Measurements from ENCODE around the gene MORC3.
"Not testable (repeated sequence)": the region's sequence is repeated elsewhere in the genome, so short reads cannot be mapped to it uniquely, and the experiment has no call there.

Gene MORC3

DNA sequence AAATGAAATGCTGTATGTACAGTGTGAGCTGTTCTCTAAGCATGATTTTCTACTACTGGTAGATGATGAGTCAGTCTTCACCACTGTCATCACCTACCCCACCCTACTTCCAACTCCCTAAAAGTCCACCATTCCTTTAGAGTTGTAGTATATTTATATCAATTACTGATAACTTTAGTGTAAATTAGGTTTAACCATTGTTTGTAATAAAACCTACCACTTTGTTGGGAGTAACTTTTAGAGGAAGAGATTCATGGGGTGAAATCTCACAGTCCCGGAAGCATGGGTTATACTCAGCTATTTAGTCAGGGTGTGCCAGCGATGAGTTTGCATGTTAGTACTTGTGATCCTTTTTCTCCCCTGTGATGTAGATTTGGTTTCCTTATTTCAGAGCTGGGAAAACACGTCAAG, 17.1 kb downstream of the MORC3 start:
- TF ChIP-seq, protein P1, sequence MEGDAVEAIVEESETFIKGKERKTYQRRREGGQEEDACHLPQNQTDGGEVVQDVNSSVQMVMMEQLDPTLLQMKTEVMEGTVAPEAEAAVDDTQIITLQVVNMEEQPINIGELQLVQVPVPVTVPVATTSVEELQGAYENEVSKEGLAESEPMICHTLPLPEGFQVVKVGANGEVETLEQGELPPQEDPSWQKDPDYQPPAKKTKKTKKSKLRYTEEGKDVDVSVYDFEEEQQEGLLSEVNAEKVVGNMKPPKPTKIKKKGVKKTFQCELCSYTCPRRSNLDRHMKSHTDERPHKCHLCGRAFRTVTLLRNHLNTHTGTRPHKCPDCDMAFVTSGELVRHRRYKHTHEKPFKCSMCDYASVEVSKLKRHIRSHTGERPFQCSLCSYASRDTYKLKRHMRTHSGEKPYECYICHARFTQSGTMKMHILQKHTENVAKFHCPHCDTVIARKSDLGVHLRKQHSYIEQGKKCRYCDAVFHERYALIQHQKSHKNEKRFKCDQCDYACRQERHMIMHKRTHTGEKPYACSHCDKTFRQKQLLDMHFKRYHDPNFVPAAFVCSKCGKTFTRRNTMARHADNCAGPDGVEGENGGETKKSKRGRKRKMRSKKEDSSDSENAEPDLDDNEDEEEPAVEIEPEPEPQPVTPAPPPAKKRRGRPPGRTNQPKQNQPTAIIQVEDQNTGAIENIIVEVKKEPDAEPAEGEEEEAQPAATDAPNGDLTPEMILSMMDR (conservative IDR thresholded peaks at IDR 0.05; ENCODE audit: low read length), result no peak
- H3K4me3 ChIP-seq (ENCODE audit: low read length), result no peak overlapping the region
- DNase-seq (ENCODE audit: low read depth), result peak; percentile 54

- DNase-seq (ENCODE audit: low read depth), result no peak
- TF ChIP-seq, protein P1 (conservative IDR thresholded peaks at IDR 0.05; ENCODE audit: low read length), result no peak
- H3K4me3 ChIP-seq (ENCODE audit: low read length), result no peak overlapping the region
Measured at GRCh38 chr21:36338975-36339374, 19.0 kb downstream of the MORC3 start.

DNA sequence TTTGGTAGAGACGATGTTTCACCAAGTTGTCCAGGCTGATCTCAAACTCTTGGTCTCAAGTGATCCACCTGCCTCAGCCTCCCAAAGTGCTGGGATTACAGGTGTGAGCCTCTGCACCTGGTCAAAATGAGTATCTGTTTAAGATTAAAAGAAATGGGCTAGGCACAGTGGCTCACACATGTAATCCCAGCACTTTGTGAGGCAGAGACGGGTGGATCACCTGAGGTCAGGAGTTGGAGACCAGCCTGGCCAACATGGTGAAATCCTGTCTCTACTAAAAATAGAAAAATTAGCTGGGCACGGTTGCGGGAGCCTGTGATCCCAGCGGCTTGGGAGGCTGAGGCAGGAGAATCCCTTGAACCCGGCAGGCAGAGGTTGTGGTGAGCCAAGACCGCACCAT, 22.6 kb downstream of the MORC3 start:
- not testable (repeated sequence) for H3K4me3 ChIP-seq (ENCODE audit: low read length); DNase-seq (ENCODE audit: low read depth)

DNA sequence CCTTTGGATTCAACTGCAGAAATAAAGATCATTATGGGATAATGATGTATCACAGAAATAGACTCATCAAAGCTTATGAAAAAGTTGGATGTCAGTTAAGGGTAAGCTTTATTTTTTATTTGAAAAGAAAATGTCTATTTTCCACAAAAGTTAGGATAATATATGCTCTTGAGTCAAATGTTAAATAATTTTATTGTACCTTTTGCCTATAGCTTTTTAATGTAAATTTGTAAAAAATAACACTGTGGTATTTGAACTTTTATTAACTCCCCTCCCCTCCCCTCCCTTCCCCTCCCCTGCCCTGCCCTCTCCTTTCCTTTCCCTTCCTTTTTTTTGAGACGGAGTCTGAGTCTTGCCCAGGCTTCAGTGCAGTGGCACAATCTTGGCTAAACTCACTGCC, 24.9 kb downstream of the MORC3 start:
- H3K4me3 ChIP-seq (ENCODE audit: low read length), result no peak overlapping the region
- no peak for DNase-seq (ENCODE audit: low read depth)
- TF ChIP-seq, protein P1 (conservative IDR thresholded peaks at IDR 0.05; ENCODE audit: low read length), result no peak

DNA sequence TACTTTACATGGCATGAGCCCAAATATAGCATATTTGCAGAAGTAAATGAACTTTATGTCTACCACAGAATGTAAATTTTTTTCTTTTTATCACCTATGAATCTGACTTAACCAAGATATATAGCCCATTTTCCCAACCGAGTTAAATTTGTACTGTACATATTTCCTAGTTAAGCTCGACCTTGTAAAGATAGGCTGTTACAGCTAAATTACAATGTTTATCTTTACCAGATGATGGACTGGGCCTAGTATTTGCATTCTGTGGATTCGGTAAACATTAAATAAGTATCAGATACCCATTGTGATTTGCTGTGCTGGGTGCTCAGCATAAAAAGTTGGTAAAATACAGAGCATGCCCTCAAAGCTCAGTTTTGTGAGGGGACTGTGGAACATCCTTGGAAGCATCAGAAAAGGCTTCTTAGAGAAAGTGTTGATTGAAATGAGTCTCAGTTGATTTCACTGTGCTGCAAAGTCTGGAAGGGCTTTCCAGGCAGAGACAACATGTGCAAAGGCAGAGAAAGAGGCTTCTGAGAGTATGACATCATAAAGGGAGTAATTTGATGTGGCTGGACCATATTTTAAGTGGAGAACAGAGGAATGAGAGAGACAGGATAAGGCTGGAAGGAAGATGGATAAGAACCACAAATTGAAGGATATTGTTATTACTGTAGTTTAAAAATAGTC, 27.4 kb downstream of the MORC3 start:
- TF ChIP-seq, protein P1 (conservative IDR thresholded peaks at IDR 0.05; ENCODE audit: low read length), result no peak
- H3K4me3 ChIP-seq (ENCODE audit: low read length), result no peak overlapping the region
- peak; percentile 20 for DNase-seq (ENCODE audit: low read depth)

DNA sequence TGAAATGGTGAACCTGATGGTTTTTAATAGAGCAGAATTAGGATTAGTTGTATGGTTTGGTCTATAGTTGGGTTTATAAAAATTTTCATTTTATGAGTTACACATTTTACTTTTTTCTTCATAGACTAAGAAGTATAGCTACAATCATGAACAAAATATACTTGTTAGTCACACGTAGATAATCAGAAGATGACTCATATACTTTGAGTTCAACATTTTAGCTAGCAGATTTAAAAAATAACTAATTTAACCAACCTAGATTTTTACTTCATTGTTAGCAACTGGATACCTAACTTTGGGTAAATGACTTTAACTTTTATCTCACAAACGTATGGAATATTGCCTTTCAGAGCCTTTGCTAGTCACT, 27.9 kb downstream of the MORC3 start:
- no peak for DNase-seq (ENCODE audit: low read depth)
- TF ChIP-seq, protein P1 (conservative IDR thresholded peaks at IDR 0.05; ENCODE audit: low read length), result no peak
- no peak overlapping the region for H3K4me3 ChIP-seq (ENCODE audit: low read length)

- TF ChIP-seq, protein P1 (conservative IDR thresholded peaks at IDR 0.05; ENCODE audit: low read length), result no peak
- H3K4me3 ChIP-seq (ENCODE audit: low read length), result no peak overlapping the region
- DNase-seq (ENCODE audit: low read depth), result no peak
Measured at GRCh38 chr21:36349315-36349714, 29.3 kb downstream of the MORC3 start.

All from AG10803 (cell line).